ENCODE measurements around the gene BLZF1. TPM values are rescaled to one million over a fixed set of nuclear protein-coding genes. Genes with fewer than 3 reads are reported as not detected.
"Not testable (repeated sequence)": the region's sequence is repeated elsewhere in the genome, so short reads cannot be mapped to it uniquely, and the experiment has no call there.

BLZF1 gene
- total and polyA plus RNA-seq, 9 donors: 9.2 to 28.8 (median 19.2) TPM

DNA sequence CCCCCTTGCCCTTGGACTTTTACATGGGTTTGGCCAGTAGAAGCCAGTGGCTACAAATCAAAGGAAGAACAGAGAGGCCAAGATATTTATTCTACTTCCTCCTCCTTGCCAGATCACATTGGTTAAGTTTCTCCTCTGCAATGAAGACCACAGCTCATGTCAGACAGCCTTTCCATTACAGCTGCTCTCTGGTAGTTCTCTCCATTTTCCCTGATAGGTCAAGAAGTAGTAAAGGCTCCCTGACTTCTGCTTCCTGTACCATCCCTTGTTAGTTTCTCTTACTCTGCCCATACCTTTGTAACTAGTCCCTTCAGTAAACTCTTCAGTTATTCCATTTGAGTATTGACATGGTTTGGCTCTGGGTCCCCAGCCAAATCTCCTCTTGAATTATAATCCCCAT lies 28.2 kb upstream of the BLZF1 start:
- Histone ChIP-seq H3K27me3 (no peaks in the 10 kb centered on the region), H3K4me1 (ENCODE audit: insufficient read depth) (peaks cover 3% of the 10 kb centered on the region), H3K4me3 (no peak overlapping the region), H3K36me3 (no peaks in the 10 kb centered on the region), H3K9me3 (no peaks in the 10 kb centered on the region), H3K27ac (no peak overlapping the region)
- TF ChIP-seq POLR2A (IDR thresholded peaks at IDR 0.05): no peak
- TF ChIP-seq, protein P1, sequence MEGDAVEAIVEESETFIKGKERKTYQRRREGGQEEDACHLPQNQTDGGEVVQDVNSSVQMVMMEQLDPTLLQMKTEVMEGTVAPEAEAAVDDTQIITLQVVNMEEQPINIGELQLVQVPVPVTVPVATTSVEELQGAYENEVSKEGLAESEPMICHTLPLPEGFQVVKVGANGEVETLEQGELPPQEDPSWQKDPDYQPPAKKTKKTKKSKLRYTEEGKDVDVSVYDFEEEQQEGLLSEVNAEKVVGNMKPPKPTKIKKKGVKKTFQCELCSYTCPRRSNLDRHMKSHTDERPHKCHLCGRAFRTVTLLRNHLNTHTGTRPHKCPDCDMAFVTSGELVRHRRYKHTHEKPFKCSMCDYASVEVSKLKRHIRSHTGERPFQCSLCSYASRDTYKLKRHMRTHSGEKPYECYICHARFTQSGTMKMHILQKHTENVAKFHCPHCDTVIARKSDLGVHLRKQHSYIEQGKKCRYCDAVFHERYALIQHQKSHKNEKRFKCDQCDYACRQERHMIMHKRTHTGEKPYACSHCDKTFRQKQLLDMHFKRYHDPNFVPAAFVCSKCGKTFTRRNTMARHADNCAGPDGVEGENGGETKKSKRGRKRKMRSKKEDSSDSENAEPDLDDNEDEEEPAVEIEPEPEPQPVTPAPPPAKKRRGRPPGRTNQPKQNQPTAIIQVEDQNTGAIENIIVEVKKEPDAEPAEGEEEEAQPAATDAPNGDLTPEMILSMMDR (IDR thresholded peaks at IDR 0.05): no peak
- no peak for TF ChIP-seq EP300 (IDR thresholded peaks at IDR 0.05)
- no peak for DNase-seq
- intact Hi-C loops (cut with DNase I): loop anchor here in 1 of 4 donors (10.0 kb wide), 1 partner anchor 735 kb away; no protein-coding TSS in a partner anchor

DNA sequence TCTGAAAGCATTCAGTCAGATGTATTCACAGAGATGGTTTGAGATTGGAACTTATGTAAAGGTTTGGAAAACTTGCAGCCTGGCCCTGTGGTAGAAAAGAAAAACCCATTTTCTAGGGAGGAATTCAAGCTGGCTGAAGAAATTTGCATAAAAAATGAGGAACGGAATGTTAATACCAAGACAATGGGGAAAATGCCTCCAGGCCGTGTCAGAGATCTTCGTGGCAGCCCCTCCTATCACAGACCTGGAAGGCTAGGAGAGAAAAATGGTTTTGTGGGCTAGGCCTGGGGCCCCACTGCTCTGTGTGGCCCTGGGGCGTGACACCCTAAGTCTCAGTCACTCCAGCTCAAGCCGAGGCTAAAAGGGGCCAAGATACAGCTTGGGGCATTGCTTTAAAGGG lies 27.1 kb upstream of the BLZF1 start:
- no peak for DNase-seq
- peaks cover 3% of the 10 kb centered on the region for H3K4me1 ChIP-seq (ENCODE audit: insufficient read depth)
- 94 to 99% (median 97%) methylated on average over 5 of the region's 5 CpGs for WGBS, 3 donors
- TF ChIP-seq POLR2A (IDR thresholded peaks at IDR 0.05) (no peak), EP300 (IDR thresholded peaks at IDR 0.05) (no peak)
- TF ChIP-seq, protein P1 (IDR thresholded peaks at IDR 0.05): no peak
- H3K27ac ChIP-seq: no peak overlapping the region
- no peaks in the 10 kb centered on the region for H3K9me3 ChIP-seq
- no peaks in the 10 kb centered on the region for H3K27me3 ChIP-seq
- no peaks in the 10 kb centered on the region for H3K36me3 ChIP-seq
- no peak overlapping the region for H3K4me3 ChIP-seq
- intact Hi-C loops (cut with DNase I): loop anchor here in 1 of 4 donors (10.0 kb wide), 1 partner anchor 736 kb away; no protein-coding TSS in a partner anchor

DNA sequence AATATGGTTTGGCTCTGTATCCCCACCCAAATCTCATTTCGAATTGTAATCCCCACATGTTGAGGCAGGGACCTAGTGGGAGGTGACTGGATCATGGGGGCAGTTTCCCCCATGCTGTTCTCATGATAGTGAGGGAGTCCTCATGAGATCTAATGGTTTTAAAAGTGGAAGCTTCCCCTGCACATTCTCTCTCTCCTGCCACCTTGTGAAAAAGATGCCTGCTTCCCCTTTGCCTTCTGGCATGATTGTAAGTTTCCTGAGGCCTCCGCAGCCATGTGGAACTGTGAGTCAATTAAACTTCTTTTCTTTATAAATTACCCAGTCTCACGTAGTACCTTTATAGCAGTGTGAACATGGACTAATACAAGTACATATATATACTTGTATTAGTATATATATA lies 25.9 kb upstream of the BLZF1 start:
- intact Hi-C loops (cut with DNase I): loop anchor here in 1 of 4 donors (10.0 kb wide), 1 partner anchor 737 kb away; no protein-coding TSS in a partner anchor
- not testable (repeated sequence) for H3K36me3 ChIP-seq; H3K4me1 ChIP-seq (ENCODE audit: insufficient read depth); H3K9me3 ChIP-seq; H3K27me3 ChIP-seq; DNase-seq; H3K27ac ChIP-seq; H3K4me3 ChIP-seq
- 90 to 96% (median 95%) methylated on average over 3 of the region's 3 CpGs for WGBS, 3 donors

DNA sequence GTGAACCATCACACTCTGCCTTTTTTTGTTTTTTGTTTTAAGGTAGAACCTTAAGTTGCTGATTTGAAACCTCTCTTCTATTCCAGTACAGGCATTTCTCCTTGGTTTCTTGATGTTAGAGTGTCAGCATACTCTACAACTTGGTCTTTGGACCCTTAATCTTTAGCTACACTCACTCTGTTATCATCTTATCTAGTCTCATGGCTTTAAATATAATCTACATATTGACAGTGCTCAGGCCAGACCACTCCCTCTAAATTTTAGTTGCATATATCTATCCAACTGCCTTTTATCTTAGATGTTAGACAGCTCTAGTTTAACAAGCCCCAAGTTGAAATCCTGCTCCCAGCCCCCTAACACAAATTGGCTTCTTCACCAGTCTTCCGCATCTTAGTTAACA lies 22.5 kb upstream of the BLZF1 start:
- Histone ChIP-seq H3K4me1 (ENCODE audit: insufficient read depth) (no peaks in the 10 kb centered on the region), H3K4me3 (no peak overlapping the region), H3K9me3 (no peaks in the 10 kb centered on the region), H3K27ac (no peak overlapping the region), H3K27me3 (no peaks in the 10 kb centered on the region), H3K36me3 (no peaks in the 10 kb centered on the region)
- no peak for DNase-seq
- intact Hi-C loops (cut with DNase I): loop anchor here in 3 of 4 donors (5.0 to 10.0 kb wide), 3 partner anchors 738 to 743 kb away; no protein-coding TSS in a partner anchor
- 98 to 100% (median 100%) methylated on average over 1 of the region's 1 CpG for WGBS, 3 donors
- TF ChIP-seq POLR2A (IDR thresholded peaks at IDR 0.05) (no peak), EP300 (IDR thresholded peaks at IDR 0.05) (no peak)
- TF ChIP-seq, protein P1 (IDR thresholded peaks at IDR 0.05): no peak

DNA sequence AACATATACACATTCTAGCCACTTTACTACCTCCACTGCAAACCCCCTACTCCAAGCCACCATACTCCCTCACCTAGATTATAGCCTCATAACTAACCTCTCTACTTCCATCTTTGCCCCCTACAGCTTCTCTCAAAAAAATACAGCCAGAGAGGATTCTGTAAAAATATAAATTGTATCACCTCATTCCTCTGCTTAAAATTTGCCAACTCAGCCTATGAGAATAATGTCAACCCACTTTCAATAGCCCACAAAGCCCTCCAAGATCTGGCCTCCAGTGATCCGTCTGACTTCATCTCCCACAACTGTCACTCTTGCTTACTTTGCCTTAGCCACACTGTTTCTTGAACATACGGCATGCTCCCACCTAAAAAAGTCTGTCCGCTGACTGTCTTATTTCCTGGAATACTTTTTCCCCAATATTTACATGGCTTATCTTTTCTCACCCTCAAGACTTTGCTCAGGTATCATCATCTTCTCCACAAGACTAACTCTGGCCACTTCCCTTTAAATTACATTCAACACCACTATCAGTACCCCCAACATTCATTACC lies 21.9 kb upstream of the BLZF1 start:
- Histone ChIP-seq H3K4me1 (ENCODE audit: insufficient read depth) (no peaks in the 10 kb centered on the region), H3K27ac (no peak overlapping the region), H3K27me3 (no peaks in the 10 kb centered on the region), H3K9me3 (no peaks in the 10 kb centered on the region), H3K36me3 (no peaks in the 10 kb centered on the region), H3K4me3 (no peak overlapping the region)
- TF ChIP-seq, protein P1 (IDR thresholded peaks at IDR 0.05): no peak
- TF ChIP-seq EP300 (IDR thresholded peaks at IDR 0.05): no peak
- no peak for TF ChIP-seq POLR2A (IDR thresholded peaks at IDR 0.05)
- DNase-seq: no peak
- intact Hi-C loops (cut with DNase I): loop anchor here (2.0 to 10.0 kb wide), 4 partner anchors 739 to 744 kb away; no protein-coding TSS in a partner anchor
- 97 to 99% (median 98%) methylated on average over 3 of the region's 3 CpGs for WGBS, 3 donors

All from ovary (tissue), 9 donors.